Stimulated activated CD4-positive, alpha-beta T cell treated with anti-CD3 and anti-CD28 coated beads, Interleukin-1b, Interleukin-23, amount 100 ng/mL, for 1 hour (primary cell): Measurements from ENCODE around the gene SMIM14.
"Not testable (repeated sequence)": the region's sequence is repeated elsewhere in the genome, so short reads cannot be mapped to it uniquely, and the experiment has no call there.

Experiments used
- DNase-seq, 2 donors: peaks; one replicate each; pipeline ENCODE4 v3.0.0-alpha.2; 2020; ENCODE audit warnings: low read depth in 2 of 2

SMIM14 gene

DNA sequence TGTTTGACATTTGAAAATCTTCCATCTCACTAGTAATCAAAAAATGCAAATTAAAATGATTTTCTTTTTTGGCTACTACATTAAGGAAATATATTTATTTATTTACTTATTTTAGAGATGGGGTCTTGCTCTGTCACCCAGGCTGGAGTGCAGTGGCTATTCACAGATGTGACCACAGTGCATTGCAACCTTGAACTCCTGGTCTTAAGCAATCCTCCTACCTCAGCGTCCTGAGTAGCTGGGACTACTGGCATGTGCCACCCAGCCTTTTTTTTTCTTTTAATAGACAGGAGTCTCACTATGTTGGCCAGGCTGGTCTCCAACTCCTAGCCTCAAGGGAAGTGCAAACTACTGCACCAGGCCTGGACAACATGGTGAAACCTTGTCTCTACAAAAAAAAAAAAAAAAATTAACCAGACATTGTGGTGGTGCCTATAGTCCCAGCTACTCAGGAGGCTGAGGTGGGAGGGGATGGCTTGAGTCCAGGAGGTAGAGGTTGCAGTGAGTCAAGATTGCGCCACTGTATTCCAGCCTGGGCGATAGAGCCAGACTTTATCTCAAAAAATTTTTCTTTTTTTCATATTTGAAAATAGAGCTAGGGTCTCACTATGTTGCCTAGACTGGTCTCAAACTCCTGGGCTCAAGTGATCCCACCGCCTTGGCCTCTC, 4.4 kb upstream of the SMIM14 start:
- DNase-seq, result no peak

DNA sequence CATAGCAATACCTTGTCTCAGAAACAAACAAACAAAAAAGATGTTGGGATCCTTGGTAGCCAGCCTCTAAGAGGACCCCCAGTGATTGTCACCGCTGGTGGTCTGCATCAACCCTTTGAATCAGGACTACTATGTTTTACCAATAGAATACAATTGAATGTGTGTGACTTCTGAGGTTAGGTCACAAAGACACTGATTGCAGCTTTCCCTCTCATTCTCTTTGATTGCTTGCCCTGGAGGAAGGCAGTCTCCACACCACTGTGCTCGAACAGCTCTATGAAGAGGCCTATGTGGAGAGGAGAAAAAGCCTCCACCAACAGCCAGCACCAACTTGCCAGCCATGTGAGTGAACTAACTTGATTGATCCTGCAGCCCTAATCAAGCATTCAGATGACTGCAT, 2.8 kb upstream of the SMIM14 start:
- DNase-seq, result no peak

DNA sequence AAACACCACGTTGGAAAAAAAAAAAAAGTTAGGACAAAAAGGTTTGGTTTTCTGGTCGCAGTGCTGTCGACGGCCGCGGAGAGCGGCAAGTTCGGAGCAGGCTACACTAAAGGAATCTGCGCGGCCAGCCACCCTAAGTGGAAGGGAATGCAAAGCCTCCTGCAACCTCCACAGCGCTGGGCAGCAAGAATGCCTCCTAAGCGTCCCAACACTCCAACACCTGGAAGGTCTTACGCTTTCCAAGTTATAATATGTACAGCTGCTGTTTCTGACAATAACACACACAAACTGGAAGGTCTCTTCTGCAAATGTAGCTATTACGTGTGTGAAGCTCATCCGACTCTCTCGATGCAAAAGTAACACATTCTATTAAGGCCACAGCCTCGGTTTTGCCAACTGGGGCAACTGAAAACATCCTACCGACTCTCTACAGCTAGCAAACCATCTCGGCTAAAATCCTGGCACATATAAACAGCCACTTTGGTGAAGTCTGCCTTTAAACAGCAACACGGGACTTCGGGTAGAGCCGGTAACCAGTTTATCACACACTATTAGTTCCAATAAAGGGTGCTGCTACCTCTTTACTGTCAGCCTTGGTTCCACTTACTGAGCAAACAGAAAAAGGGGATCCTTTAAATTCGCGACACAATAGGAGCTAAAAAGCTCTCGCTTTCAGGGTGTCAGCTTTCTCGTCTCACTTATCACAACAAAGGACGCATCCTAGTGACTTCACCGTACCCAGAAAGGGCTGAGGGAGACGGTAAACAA, 895 bp downstream of the SMIM14 start:
- peak in 1 of 2 donors; percentile 1 for DNase-seq

DNA sequence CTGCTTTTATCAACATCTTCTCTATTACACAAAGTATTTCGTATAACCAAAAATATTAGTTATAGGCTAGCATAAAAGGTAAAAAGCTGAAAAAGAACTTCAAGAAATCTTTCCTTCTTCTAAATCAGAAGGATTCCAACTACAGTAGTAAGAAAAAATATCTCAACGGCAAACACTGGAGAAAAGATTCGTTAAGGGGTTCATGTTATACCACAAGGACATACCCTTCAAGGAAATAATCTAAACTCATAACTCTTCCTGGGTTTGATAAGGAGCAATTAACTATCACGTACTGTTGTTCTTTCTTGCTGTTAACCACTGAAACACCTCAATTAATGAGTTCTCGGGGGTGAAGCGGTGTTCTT, 1.5 kb downstream of the SMIM14 start:
- no peak for DNase-seq

DNA sequence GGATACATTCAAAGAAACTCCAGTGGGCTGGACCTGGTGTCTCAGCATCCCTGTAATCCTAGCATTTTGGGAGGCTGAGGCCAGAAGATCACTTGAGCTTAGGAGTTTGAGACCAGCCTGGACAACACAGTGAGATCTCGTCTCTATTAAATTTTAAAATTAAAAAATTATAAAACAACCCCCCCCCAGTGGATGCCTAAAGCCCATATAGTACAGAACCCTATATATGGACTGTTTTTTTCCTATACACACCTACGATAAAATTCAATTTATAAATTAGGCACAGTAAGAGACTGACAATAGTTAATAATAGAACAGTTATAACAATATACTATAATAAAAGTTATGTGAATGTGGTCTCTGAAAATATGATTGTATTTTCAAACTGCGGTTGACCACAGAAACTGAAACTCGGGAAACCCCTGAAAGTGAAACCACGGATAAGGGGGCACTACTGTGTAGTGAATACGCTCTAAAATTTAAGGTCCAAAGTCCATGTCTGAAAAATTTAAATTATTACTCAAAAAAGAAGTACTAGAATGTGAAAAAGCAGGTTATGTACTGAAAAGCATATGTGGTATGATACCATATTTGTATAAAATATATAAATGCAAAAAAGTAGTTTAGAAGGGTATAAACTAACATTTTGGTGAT, 2.0 kb downstream of the SMIM14 start:
- DNase-seq, result no peak

DNA sequence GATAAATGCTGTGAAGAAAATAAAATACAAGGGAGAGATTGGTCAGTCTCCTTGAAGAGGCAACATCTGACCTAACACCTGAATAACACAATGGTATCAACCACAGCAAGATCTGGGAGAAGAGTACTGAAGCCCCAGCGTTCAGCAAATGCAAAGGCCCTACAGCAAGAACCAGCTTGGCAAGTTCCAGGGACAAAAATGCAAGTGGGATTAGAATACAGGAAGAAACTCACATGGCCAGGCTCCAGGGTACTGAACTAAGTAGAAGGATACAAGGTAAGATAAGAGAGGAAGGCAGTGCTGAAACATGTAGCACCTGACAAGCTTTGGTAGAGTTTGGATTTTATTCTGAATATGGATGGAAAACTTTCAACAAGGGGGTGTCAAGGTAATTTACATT, 3.6 kb downstream of the SMIM14 start:
- no peak for DNase-seq

DNA sequence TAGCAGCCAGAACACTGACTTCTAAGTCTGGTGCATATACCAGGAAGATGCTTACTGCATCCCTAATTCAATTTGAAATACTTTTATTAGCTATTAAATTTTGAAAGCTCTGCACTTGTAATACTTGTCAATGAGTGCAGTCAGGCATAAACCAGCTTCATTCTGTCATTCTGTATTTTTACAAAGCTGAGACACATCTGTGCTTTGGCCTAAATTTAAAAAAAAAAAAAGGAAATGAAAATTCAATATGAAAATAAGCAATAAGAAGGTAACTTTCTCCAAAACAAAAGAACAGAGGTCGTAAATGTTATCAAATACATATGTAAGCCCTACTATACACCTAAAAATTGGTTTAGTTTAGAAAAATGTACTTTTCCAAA, 7.0 kb downstream of the SMIM14 start:
- DNase-seq, result no peak

DNA sequence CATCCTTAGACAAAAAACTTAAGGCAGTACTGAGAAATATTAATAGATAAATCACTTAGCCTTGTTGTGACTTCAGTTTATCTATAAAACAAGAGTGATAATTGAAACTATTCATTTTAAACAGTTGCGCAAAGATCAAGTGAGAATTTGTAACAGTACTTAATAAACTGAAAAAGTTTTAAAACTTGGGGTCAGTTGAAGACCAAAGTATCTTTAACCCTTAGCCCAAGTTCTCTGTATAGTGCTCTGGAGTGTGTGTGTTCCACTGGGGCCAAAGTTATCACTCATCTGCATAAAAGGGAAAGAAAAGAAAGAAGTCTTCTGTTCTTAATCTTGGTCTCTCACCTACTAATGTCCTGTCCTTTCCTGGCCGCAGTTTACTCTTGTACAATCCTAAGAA, 11.3 kb downstream of the SMIM14 start:
- DNase-seq, result no peak

DNA sequence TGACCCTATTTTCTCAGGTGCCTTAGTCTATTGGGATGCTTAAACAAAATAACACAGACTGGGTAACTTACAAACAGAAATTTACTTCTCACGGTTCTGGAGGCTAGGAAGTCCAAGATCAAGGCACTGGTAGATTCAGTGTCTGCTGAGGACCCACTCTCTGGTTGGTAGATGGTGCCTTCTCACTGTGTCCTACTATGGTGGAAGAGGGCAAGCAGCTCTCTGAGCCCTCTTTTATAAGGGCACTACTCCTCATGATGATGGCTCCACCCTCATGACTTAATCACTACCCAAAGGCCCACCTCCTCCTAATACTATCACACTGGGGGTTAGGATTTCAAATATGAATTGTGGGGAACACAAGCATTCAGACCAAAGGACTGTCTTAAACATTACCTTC, 11.8 kb downstream of the SMIM14 start:
- DNase-seq, result no peak

DNA sequence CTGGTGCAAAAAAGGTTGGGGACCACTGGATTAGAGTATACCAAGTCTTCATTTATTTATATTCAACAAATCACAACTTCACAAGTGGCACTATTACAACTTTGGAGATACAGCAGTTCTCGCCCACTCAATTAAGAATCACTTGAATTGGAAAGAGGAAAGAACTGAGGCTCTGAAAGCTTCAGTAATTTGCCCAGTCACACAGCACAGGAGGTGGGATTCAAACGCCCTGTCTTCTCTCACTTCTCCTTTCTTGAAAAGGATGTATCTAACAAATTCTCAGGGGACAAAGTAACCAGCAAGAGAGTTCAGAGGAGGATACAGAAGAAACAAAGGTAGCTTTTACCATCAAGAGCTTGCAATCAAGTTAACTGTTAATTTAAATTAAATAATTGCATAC, 12.4 kb downstream of the SMIM14 start:
- DNase-seq, result no peak

DNA sequence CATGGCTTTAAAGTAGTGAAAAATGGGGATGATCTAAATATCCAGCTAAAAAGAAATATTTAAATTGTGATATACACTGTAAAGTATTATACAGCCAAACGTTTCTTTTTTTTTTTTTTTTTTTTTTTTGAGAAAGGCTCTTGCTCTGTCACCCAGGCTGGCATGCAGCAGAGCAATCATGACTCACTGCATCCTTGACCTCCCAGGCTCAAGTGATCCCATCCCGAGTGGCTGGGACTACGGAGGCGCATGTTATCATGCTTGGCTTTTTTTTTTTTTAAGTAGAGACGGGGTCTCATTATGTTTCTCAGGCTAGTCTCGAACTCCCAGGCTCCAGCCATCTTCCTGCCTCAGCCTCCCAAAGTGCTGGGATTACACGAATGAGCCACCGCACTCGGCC, 17.1 kb downstream of the SMIM14 start:
- no peak for DNase-seq

DNA sequence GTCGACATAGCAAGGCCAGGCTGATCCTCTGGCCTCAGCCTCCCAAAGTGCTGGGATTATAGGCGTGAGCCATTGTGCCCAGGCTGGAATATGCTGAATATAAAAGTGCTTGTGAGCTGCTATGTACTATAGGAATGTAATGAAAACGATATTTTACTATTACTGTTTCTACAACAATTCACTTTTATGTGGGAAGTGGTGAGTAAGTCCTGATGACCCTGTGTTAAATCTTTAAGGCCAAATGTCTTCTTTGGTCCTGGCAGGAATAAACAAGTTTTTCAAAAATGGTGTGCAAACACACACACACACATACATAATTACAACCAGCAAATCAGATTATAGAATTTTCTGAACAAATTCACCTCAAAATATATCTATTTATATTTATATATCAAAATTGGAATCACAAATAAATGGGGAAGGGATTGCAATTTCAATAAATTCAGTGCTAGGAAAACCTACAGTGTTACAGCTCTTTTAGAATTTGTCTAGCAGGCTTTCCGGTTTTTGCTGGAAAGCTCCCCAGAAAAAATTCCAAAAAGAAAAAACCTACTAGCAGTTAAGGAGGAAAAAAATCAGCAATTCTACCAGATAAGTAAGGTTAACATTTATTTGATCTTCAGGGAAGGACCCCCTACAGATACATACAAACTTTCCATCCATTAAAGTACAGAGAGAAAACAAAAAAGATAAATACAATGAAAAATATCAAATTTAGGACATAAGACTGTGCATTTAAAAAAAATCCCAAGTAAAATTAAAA, 17.9 kb downstream of the SMIM14 start:
- no peak for DNase-seq

DNA sequence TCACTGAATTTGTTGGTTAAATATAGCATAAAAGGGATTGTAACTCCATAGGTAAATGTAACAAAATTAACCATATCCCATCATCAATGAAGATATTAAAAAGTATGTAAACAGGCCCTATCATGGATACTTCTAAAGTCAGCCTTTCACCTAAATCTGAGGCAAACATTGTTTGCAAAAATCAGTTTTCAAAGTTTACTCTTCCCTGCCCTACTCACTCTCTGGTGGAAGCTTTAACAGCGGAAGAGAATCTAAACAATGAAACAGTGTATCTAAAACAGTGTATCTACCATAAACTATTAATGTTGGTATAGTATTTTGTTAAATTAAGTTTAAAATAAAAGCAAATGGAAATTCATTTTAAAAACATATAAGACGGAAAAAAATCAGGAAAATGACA, 21.1 kb downstream of the SMIM14 start:
- no peak for DNase-seq

DNA sequence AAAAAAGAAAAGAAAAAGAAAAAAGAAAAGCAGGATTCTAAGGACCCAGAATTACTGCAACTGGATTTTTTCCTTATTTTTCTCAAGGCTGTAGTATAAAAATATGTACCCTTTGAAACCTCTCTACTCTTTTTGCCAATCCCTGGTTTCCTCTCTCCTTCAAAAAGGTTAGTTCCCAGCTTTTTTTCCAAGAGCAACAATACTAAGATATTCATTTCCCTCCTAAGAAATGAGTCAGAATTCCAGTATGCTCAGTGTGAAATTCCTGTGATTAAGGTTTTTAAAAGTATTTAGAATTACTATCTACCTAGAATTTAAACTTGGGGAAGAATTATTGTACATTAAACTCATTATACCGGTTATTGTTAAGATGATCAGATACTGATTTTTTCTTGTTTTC, 22.0 kb downstream of the SMIM14 start:
- no peak for DNase-seq

DNA sequence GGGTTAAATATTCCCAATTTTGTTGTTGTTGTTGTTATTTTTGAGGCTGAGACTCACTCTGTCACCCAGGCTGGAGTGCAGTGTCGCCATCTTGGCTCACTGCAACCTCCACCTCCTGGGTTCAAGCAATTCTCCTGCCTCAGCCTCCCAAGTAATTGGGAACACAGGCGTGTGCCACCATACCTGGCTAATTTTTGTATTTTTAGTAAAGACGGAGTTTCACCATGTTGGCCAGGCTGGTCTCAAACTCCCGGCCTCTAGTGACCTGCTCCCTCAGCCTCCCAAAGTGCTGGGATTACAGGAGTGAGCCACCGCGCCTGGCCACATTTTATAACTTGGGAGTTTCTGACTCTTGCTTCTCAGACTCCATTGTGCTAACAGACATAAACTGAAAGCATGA, 22.6 kb downstream of the SMIM14 start:
- not testable (repeated sequence) for DNase-seq

DNA sequence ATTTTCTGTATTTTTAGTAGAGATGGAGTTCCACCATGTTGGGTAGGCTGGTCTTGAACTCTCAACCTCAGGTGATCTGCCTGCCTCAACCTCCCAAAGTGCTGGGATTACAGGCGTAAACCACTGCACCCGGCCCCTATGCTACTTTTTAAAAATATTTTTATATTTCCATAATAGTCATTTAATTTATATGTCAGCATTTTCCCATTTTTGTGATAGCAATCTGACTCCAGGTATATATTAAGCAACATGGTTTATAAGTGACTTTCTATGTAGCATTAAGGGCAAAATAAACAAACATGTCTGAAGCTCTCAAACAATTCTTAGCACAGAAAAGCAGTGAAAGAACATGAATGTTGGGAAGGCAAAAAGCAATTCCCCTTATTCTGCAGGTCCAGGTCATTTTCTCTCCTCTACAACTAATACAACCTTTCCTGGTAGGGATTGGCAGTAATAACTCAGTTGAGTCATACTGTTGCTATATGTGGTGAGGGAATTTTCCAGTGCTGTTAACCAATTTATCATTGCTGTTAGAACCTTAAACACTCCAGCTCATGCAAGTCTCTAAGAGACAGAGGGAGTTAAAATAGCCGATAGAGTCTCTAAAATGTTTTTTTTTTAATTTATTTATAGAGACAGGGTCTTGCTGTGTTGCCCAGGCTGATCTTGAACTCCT, 24.0 kb downstream of the SMIM14 start:
- no peak for DNase-seq

DNA sequence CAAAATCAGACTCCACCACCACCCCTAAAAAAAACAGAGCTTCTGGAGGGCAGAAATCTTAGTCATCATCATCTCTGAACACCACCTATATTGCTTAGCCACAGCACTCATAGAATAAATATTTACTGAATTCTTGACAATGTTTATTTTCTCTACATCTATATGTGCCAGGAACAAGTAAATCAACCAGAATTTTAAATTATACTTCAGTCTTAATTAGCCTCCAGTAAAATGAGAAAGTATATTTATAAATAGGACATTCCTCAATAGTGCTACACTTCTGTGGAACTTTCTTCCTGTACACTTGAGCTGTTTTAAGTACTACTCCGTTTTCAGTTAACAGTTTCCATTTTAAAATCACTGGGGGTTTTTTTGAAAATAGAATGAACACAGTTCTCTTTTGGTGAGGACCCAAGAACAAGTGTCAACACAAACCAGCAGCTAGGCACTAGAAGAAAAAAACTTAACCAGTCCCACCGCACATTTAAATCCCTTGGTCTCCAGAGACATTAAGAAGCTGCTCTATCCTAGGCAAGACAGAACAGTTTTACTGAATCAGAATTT, 25.5 kb downstream of the SMIM14 start:
- no peak for DNase-seq

DNA sequence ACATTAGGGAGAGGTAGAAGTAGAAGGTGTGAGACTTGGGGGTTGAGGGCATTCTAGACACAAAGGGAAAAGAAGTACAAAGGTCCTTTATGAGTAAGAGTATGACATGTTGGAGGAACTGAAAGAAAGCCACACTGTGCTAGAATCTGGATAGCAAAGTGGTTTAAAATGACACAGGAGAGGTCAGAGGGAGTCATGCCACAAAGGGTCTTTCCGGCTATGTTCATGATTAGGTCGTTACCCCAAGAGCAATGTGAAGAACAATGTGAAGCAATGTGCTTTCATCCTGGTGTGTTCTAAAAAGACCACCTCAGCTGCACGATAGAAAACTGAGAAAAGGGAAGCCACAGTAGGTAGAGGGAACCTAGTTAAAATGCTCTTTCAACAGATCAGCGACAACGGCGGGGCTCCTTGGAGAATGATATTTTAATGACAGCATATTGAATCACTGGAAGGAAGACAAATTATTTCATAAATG, 29.2 kb downstream of the SMIM14 start:
- no peak for DNase-seq

DNA sequence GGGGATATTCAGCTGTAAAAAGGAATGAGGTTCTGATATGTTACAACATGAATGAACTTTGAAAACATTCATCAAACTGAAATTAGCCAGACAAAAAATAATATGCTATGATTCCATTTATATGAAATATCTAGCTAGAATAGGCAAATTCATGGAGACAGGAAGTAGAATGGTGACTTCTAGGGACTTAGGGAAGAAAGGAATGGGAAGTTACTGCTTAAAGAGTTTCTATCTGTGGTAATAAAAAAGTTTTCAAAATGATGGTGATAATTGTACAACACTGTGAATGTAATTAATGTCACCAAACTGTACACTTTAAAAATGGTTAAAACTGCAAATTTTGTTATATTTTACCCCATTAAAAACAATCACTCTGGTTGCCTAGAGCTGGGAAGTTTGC, 30.2 kb downstream of the SMIM14 start:
- DNase-seq, result no peak

DNA sequence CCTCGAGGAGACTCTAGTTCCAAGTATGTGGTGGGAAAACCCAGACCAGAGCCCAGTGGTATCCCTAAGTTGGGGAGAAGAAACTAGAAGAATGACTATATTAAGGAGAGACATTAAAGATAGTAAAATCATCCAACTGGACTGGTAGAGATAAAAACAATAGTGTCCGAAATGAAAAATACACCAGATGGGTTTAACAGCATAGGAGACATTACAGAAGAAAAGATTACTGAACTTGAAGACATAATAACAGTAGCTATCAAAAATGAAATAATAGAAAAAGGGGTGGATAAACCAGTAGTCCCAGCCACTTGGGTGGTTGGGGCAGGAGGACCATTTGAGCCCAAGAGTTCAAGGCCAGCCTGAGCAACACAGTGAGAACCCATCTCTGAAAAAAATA, 31.9 kb downstream of the SMIM14 start:
- DNase-seq, result no peak

DNA sequence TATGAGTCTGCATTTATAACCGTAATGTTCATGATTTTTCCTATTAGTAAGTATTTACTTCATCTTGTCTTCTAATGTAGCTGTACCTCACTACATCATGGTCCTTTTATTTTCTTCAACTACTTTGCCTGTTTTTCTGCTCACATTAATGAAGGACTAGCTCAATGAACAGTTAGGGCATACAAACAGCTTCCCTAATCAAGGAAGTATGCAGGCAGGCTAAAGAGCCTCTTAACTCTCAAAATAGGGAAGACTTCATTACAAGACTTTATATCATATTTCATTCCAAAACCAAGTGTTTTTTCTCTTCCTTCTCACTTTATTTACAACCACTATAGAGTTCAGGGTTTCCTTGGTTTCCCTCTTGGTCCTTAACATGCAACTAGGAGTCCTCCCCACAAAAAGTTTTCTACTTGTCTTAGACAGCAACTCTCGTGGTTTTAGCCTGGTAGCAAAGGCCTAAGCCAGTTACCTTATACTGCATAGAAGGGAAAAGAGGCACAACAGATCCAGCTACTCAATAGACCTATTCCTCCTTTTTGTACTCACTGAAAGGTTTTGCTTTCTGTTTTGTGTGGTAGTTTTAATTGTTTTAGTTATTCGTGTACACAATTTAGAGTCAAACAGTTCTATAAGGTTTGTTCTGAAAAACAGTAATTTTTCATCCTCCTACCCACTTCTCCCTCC, 40.8 kb downstream of the SMIM14 start:
- no peak for DNase-seq
